ENCODE measurements around the gene MICOS13.

The MICOS13 gene

GRCh38 chr19:5628461-5628860 is 51.9 kb downstream of the MICOS13 start:
- DNase-seq (ENCODE audit: low spot score): no peak

All from kidney capillary endothelial cell (primary cell).